Mesothelial cell of epicardium (in vitro differentiated cells): Measurements from ENCODE around the gene MTA1. TPM values are rescaled to one million over a fixed set of nuclear protein-coding genes. Genes with fewer than 3 reads are reported as not detected.
A peak's percentile ranks its signal among the peaks of the same experiment; 100 is the strongest.

Experiments used
- DNase-seq, 2 experiments: peaks; one replicate each; pipeline ENCODE4 v3.0.0; 2021; ENCODE audit warnings: low spot score in 2 of 2; ENCODE audit not compliant: unreplicated experiment in 2 of 2
- H3K27ac Mint-ChIP-seq: 2 replicates; pipeline ENCODE4 v1.8.0; 2021; ENCODE audit warnings: mixed read lengths
- H3K27me3 Mint-ChIP-seq: 2 replicates; pipeline ENCODE4 v1.8.0; 2021; ENCODE audit warnings: low read depth, mixed read lengths
- H3K36me3 Mint-ChIP-seq: 2 replicates; pipeline ENCODE4 v1.8.0; 2021; ENCODE audit warnings: mixed read lengths
- H3K4me1 Mint-ChIP-seq: 2 replicates; pipeline ENCODE4 v1.8.0; 2021; ENCODE audit warnings: mixed read lengths
- H3K4me3 Mint-ChIP-seq: 2 replicates; pipeline ENCODE4 v1.8.0; 2021; ENCODE audit warnings: mild to moderate bottlenecking, moderate library complexity, mixed read lengths
- H3K9me3 Mint-ChIP-seq: 2 replicates; pipeline ENCODE4 v1.8.0; 2021; ENCODE audit warnings: mixed read lengths
- CTCF ChIP-seq: fragments of 200-600 bp; sonication (generic); IDR thresholded peaks from one replicate; pipeline ENCODE4 v1.5.0; 2021; ENCODE audit warnings: antibody characterized with exemption; ENCODE audit not compliant: unreplicated experiment
- total RNA-seq: library from RNA; stranded (reverse); gene quantifications from 3 replicates; pipeline ENCODE4 v1.2.1, GENCODE V29; 2021

The MTA1 gene
- total RNA-seq, 1 donor from 2014 or later = 259 TPM

- Mint-ChIP-seq H3K9me3 (peaks cover 11% of the 10 kb centered on the region), H3K4me1 (peaks cover 4% of the 10 kb centered on the region), H3K27ac (no peak overlapping the region), H3K4me3 (peak overlapping the region; percentile 56), H3K27me3 (peaks cover 51% of the 10 kb centered on the region), H3K36me3 (peaks cover 7% of the 10 kb centered on the region)
- no peak for DNase-seq
- TF ChIP-seq CTCF = no peak
Observed at GRCh38 chr14:105410642-105411016, 9.0 kb upstream of the MTA1 start.

GRCh38 chr14:105411017-105411941, 8.3 kb upstream of the MTA1 start:
- TF ChIP-seq CTCF = no peak
- no peak for DNase-seq
- Mint-ChIP-seq H3K4me3 (peak overlapping the region; percentile 56), H3K27me3 (peaks cover 49% of the 10 kb centered on the region), H3K27ac (no peak overlapping the region), H3K4me1 (peaks cover 4% of the 10 kb centered on the region), H3K36me3 (peaks cover 4% of the 10 kb centered on the region), H3K9me3 (peaks cover 4% of the 10 kb centered on the region)

GRCh38 chr14:105411985-105412770, 7.4 kb upstream of the MTA1 start:
- H3K27me3 Mint-ChIP-seq = peaks cover 49% of the 10 kb centered on the region
- peaks cover 8% of the 10 kb centered on the region for H3K4me1 Mint-ChIP-seq
- no peaks in the 10 kb centered on the region for H3K9me3 Mint-ChIP-seq
- no peak overlapping the region for H3K27ac Mint-ChIP-seq
- DNase-seq = no peak
- peak overlapping the region; percentile 37 for H3K4me3 Mint-ChIP-seq
- no peak for TF ChIP-seq CTCF
- peaks cover 5% of the 10 kb centered on the region for H3K36me3 Mint-ChIP-seq

GRCh38 chr14:105412771-105413543, 6.7 kb upstream of the MTA1 start:
- H3K36me3 Mint-ChIP-seq = peaks cover 5% of the 10 kb centered on the region
- H3K4me1 Mint-ChIP-seq = peaks cover 8% of the 10 kb centered on the region
- no peaks in the 10 kb centered on the region for H3K9me3 Mint-ChIP-seq
- H3K27ac Mint-ChIP-seq = no peak overlapping the region
- no peak for TF ChIP-seq CTCF
- DNase-seq = no peak
- H3K4me3 Mint-ChIP-seq = peak overlapping the region; percentile 12
- H3K27me3 Mint-ChIP-seq = peaks cover 49% of the 10 kb centered on the region

- H3K4me1 Mint-ChIP-seq = peaks cover 10% of the 10 kb centered on the region
- H3K27me3 Mint-ChIP-seq = peaks cover 47% of the 10 kb centered on the region
- peaks cover 5% of the 10 kb centered on the region for H3K36me3 Mint-ChIP-seq
- H3K4me3 Mint-ChIP-seq = no peak overlapping the region
- no peak for DNase-seq
- no peaks in the 10 kb centered on the region for H3K9me3 Mint-ChIP-seq
- no peak overlapping the region for H3K27ac Mint-ChIP-seq
- no peak for TF ChIP-seq CTCF
Observed at GRCh38 chr14:105413544-105413886, 6.1 kb upstream of the MTA1 start.
